Progenitor cell of endocrine pancreas (in vitro differentiated cells): ENCODE measurements around the gene CDH18. TPM values are rescaled to one million over a fixed set of nuclear protein-coding genes. Genes with fewer than 3 reads are reported as not detected.
A peak's percentile ranks its signal among the peaks of the same experiment; 100 is the strongest.

Source experiments
- DNase-seq: peaks from one replicate; pipeline ENCODE4 v3.0.0; 2021; ENCODE audit warnings: low spot score; ENCODE audit not compliant: unreplicated experiment
- H3K27ac Mint-ChIP-seq: 2 replicates; pipeline ENCODE4 v1.8.0; 2021; ENCODE audit warnings: mild to moderate bottlenecking, moderate library complexity, mixed read lengths
- H3K27me3 Mint-ChIP-seq: 2 replicates; pipeline ENCODE4 v1.8.0; 2021; ENCODE audit warnings: mixed read lengths
- H3K36me3 Mint-ChIP-seq: 2 replicates; pipeline ENCODE4 v1.8.0; 2022; ENCODE audit warnings: mixed read lengths; ENCODE audit not compliant: insufficient read depth
- H3K4me1 Mint-ChIP-seq: 2 replicates; pipeline ENCODE4 v1.8.0; 2021; ENCODE audit warnings: low read depth, mixed read lengths
- H3K4me3 Mint-ChIP-seq: 2 replicates; pipeline ENCODE4 v1.8.0; 2021; ENCODE audit warnings: low read depth, mild to moderate bottlenecking, moderate library complexity, mixed read lengths
- H3K9me3 Mint-ChIP-seq: 2 replicates; pipeline ENCODE4 v1.8.0; 2021; ENCODE audit warnings: low read depth, mixed read lengths
- CTCF ChIP-seq: fragments of 200-600 bp; sonication (generic); IDR thresholded peaks from one replicate; pipeline ENCODE4 v1.5.0; 2021; ENCODE audit warnings: antibody characterized with exemption, mild to moderate bottlenecking; ENCODE audit not compliant: unreplicated experiment
- total RNA-seq: library from RNA; stranded (reverse); gene quantifications from 2 replicates; pipeline ENCODE4 v1.2.1, GENCODE V29; 2021

CDH18 gene
- total RNA-seq, 1 donor from 2014 or later: 1.9 TPM

- Mint-ChIP-seq H3K4me1 (no peaks in the 10 kb centered on the region), H3K27ac (no peak overlapping the region), H3K36me3 (peaks cover 1% of the 10 kb centered on the region), H3K9me3 (no peaks in the 10 kb centered on the region), H3K27me3 (no peaks in the 10 kb centered on the region), H3K4me3 (no peak overlapping the region)
- no peak for DNase-seq
- TF ChIP-seq CTCF: no peak
Observed at GRCh38 chr5:19806756-19807155, 181.2 kb downstream of the CDH18 start.

- no peaks in the 10 kb centered on the region for H3K27me3 Mint-ChIP-seq
- no peak overlapping the region for H3K4me3 Mint-ChIP-seq
- H3K36me3 Mint-ChIP-seq: peaks cover 1% of the 10 kb centered on the region
- no peaks in the 10 kb centered on the region for H3K4me1 Mint-ChIP-seq
- no peak overlapping the region for H3K27ac Mint-ChIP-seq
- no peaks in the 10 kb centered on the region for H3K9me3 Mint-ChIP-seq
- no peak for DNase-seq
- no peak for TF ChIP-seq CTCF
Observed at GRCh38 chr5:19802686-19803085, 185.3 kb downstream of the CDH18 start.

- no peak for DNase-seq
- H3K27ac Mint-ChIP-seq: no peak overlapping the region
- H3K4me3 Mint-ChIP-seq: no peak overlapping the region
Observed at GRCh38 chr5:19795218-19795617, 192.8 kb downstream of the CDH18 start.

GRCh38 chr5:19790829-19791466, 197.1 kb downstream of the CDH18 start:
- no peaks in the 10 kb centered on the region for H3K4me1 Mint-ChIP-seq
- no peak for DNase-seq
- H3K4me3 Mint-ChIP-seq: no peak overlapping the region
- no peak overlapping the region for H3K27ac Mint-ChIP-seq
- no peak for TF ChIP-seq CTCF
- H3K27me3 Mint-ChIP-seq: no peaks in the 10 kb centered on the region
- no peaks in the 10 kb centered on the region for H3K36me3 Mint-ChIP-seq
- H3K9me3 Mint-ChIP-seq: no peaks in the 10 kb centered on the region

More at GRCh38 chr5:19795218-19795617, 192.8 kb downstream of the CDH18 start:
- TF ChIP-seq CTCF: peak; percentile 8
- Mint-ChIP-seq H3K4me1 (no peaks in the 10 kb centered on the region), H3K27me3 (no peaks in the 10 kb centered on the region), H3K9me3 (no peaks in the 10 kb centered on the region), H3K36me3 (no peaks in the 10 kb centered on the region)

- Mint-ChIP-seq H3K9me3 (no peaks in the 10 kb centered on the region), H3K36me3 (no peaks in the 10 kb centered on the region), H3K27ac (no peak overlapping the region)
Observed at GRCh38 chr5:19782566-19782965, 205.4 kb downstream of the CDH18 start.

More at GRCh38 chr5:19782566-19782965, 205.4 kb downstream of the CDH18 start:
- no peak for TF ChIP-seq CTCF
- H3K4me3 Mint-ChIP-seq: no peak overlapping the region
- no peaks in the 10 kb centered on the region for H3K4me1 Mint-ChIP-seq
- DNase-seq: no peak
- no peaks in the 10 kb centered on the region for H3K27me3 Mint-ChIP-seq
